Measurements from ENCODE around the gene TNFAIP8.

DNA sequence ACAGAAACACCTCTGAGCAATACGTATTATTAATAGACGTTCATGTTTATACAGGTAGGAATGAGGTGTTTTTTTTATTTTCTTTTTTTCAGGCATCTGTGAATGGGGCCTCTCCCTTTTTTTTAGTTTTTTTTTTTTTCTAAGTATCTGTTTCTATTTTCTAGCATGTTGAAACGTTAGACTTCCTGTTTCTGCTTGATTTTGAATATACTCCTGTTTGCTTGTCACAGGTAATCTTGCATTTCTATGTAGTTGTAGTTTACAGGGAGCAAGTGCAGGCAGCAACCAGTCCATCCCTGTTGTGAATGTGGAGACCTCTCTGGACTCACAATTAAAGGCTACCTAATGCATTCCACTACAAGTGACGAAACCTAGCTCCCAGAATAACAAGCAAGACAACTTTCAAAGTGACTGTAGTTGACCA, 22.8 kb upstream of the TNFAIP8 start:
- TF ChIP-seq, protein P1, sequence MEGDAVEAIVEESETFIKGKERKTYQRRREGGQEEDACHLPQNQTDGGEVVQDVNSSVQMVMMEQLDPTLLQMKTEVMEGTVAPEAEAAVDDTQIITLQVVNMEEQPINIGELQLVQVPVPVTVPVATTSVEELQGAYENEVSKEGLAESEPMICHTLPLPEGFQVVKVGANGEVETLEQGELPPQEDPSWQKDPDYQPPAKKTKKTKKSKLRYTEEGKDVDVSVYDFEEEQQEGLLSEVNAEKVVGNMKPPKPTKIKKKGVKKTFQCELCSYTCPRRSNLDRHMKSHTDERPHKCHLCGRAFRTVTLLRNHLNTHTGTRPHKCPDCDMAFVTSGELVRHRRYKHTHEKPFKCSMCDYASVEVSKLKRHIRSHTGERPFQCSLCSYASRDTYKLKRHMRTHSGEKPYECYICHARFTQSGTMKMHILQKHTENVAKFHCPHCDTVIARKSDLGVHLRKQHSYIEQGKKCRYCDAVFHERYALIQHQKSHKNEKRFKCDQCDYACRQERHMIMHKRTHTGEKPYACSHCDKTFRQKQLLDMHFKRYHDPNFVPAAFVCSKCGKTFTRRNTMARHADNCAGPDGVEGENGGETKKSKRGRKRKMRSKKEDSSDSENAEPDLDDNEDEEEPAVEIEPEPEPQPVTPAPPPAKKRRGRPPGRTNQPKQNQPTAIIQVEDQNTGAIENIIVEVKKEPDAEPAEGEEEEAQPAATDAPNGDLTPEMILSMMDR (IDR thresholded peaks at IDR 0.05), result no peak
- TF ChIP-seq POLR2A (IDR thresholded peaks at IDR 0.05) (no peak), EP300 (IDR thresholded peaks at IDR 0.05; ENCODE audit: low read depth) (no peak), POLR2AphosphoS5 (IDR thresholded peaks at IDR 0.05) (no peak)

Data from transverse colon (tissue), 4 donors.